IMR-90 (cell line): Measurements from ENCODE around the gene TRPM3. TPM values are rescaled to one million over a fixed set of nuclear protein-coding genes. Genes with fewer than 3 reads are reported as not detected.

Experiments
- ATAC-seq: fragments of 200-7000 bp; cut with Tn5 transposase; 2 replicates; pipeline ENCODE4 v1.9.1; 2020; ENCODE audit warnings: low read depth, mild to moderate bottlenecking, moderate library complexity
- BruUV-seq: library from RNA; stranded (reverse); fragments of 400-500 nt; replicated peaks from 2 replicates; lab custom pipeline; 2021; lab: Mats Ljungman, UMichigan
- CTCF ChIA-PET: fragments of 300-600 bp; formaldehyde crosslinking; extraction: SDS; loops from one replicate; lab custom pipeline; 2021; ENCODE audit warnings: antibody characterized with exemption; lab: Yijun Ruan, JAX
- POLR2A ChIA-PET: fragments of 300-600 bp; sonication (Branson Sonifier 250); formaldehyde crosslinking; loops from one replicate; lab custom pipeline; 2022; ENCODE audit warnings: antibody characterized with exemption; ENCODE audit not compliant: unreplicated experiment; lab: Charles Lee
- DNase-seq: peaks from one replicate; pipeline ENCODE4 v3.0.0; 2013
- H2AFZ ChIP-seq: replicated peaks from 2 replicates; pipeline ENCODE3; 2013; ENCODE audit warnings: low read length, mild to moderate bottlenecking; ENCODE audit not compliant: poor library complexity
- H2AK5ac ChIP-seq: 2 replicates; pipeline ENCODE4 v1.6.1; 2013; ENCODE audit warnings: low read depth, low read length, inconsistent platforms
- H2AK9ac ChIP-seq: replicated peaks from 2 replicates; pipeline ENCODE3; 2013; ENCODE audit warnings: mild to moderate bottlenecking, low read depth, low read length, moderate library complexity; ENCODE audit not compliant: poor library complexity
- H2BK120ac ChIP-seq: 2 replicates; pipeline ENCODE4 v1.6.1; 2013; ENCODE audit warnings: low read depth, low read length, inconsistent platforms
- H2BK15ac ChIP-seq: 3 replicates; pipeline ENCODE4 v1.6.1; 2013; ENCODE audit warnings: low read depth, low read length, inconsistent platforms
- H2BK20ac ChIP-seq: 2 replicates; pipeline ENCODE4 v1.6.1; 2013; ENCODE audit warnings: low read depth, mild to moderate bottlenecking, inconsistent platforms, low read length, moderate library complexity
- H2BK5ac ChIP-seq: 2 replicates; pipeline ENCODE4 v1.6.1; 2013; ENCODE audit warnings: mild to moderate bottlenecking, low read depth, low read length, inconsistent platforms; ENCODE audit not compliant: poor library complexity, severe bottlenecking
- H3K14ac ChIP-seq: replicated peaks from 2 replicates; pipeline ENCODE4 v1.6.1; 2013; ENCODE audit warnings: low read depth, low read length, inconsistent platforms
- H3K18ac ChIP-seq: 2 replicates; pipeline ENCODE4 v1.6.1; 2013; ENCODE audit warnings: low read depth, low read length, control low read depth
- H3K23ac ChIP-seq: 2 replicates; pipeline ENCODE4 v1.6.1; 2013; ENCODE audit warnings: low read depth, low read length, inconsistent platforms
- H3K27ac ChIP-seq: 2 replicates; pipeline ENCODE4 v1.5.1; 2013; ENCODE audit warnings: mild to moderate bottlenecking, control low read depth, low read length; ENCODE audit not compliant: insufficient read depth
- H3K27me3 ChIP-seq: 2 replicates; pipeline ENCODE4 v1.6.1; 2013; ENCODE audit warnings: low read length; ENCODE audit not compliant: control insufficient read depth, insufficient read depth
- H3K36me3 ChIP-seq: 2 replicates; pipeline ENCODE4 v1.6.1; 2013; ENCODE audit warnings: low read length, mixed read lengths; ENCODE audit not compliant: control insufficient read depth, insufficient read depth
- H3K4ac ChIP-seq: 2 replicates; pipeline ENCODE4 v1.6.1; 2013; ENCODE audit warnings: low read depth, low read length, inconsistent platforms
- H3K4me1 ChIP-seq: 2 replicates; pipeline ENCODE4 v1.6.1; 2013; ENCODE audit warnings: low read length, mixed read lengths; ENCODE audit not compliant: control insufficient read depth, insufficient read depth
- H3K4me2 ChIP-seq: 2 replicates; pipeline ENCODE4 v1.6.1; 2013; ENCODE audit warnings: low read depth, mild to moderate bottlenecking, control low read depth, low read length, moderate library complexity
- H3K4me3 ChIP-seq: 2 replicates; pipeline ENCODE4 v1.5.1; 2013; ENCODE audit warnings: low read depth, mild to moderate bottlenecking, control low read depth, low read length, moderate library complexity; ENCODE audit not compliant: insufficient read depth
- H3K56ac ChIP-seq: 2 replicates; pipeline ENCODE4 v1.6.1; 2013; ENCODE audit warnings: low read length, inconsistent platforms; ENCODE audit not compliant: insufficient read depth; ENCODE audit errors: extremely low read depth
- H3K79me1 ChIP-seq, 2 experiments: 2 replicates each; pipeline ENCODE4 v1.6.1; 2013; ENCODE audit warnings: low read length in 2 of 2, inconsistent platforms in 1 of 2, low read depth in 1 of 2
- H3K9ac ChIP-seq: 2 replicates; pipeline ENCODE4 v1.6.1; 2013; ENCODE audit warnings: low read depth, low read length, control low read depth
- H3K9me1 ChIP-seq: 2 replicates; pipeline ENCODE4 v1.6.1; 2013; ENCODE audit warnings: low read length, inconsistent platforms; ENCODE audit not compliant: insufficient read depth
- H3K9me3 ChIP-seq: 2 replicates; pipeline ENCODE4 v1.6.1; 2013; ENCODE audit warnings: low read length; ENCODE audit not compliant: control insufficient read depth, insufficient read depth
- H4K20me1 ChIP-seq: 2 replicates; pipeline ENCODE4 v1.6.1; 2013; ENCODE audit warnings: low read length, inconsistent platforms; ENCODE audit not compliant: insufficient read depth
- H4K5ac ChIP-seq: 2 replicates; pipeline ENCODE4 v1.6.1; 2013; ENCODE audit warnings: mild to moderate bottlenecking, low read depth, low read length, control low read depth
- H4K8ac ChIP-seq, 2 experiments: 2 replicates each; pipeline ENCODE4 v1.6.1; 2013; ENCODE audit warnings: low read depth in 2 of 2, low read length in 2 of 2, control low read depth in 1 of 2, inconsistent platforms in 1 of 2
- H4K91ac ChIP-seq: 2 replicates; pipeline ENCODE4 v1.6.1; 2013; ENCODE audit warnings: low read depth, low read length, inconsistent platforms; ENCODE audit not compliant: insufficient read depth
- BHLHE40 ChIP-seq: fragments of 150-350 bp; IDR thresholded peaks from 2 replicates; pipeline ENCODE4 v1.6.1; 2016; ENCODE audit warnings: mild to moderate bottlenecking, low read depth, low read length
- CEBPB ChIP-seq: IDR thresholded peaks from 2 replicates; pipeline ENCODE4 v1.6.1; 2012; ENCODE audit warnings: low read depth, low read length, improper control_type of control experiment
- CHD1 ChIP-seq: IDR thresholded peaks from 2 replicates; pipeline ENCODE4 v1.6.1; 2012; ENCODE audit warnings: low read depth, low read length, improper control_type of control experiment
- CTCF ChIP-seq: conservative IDR thresholded peaks from 2 replicates; pipeline ENCODE4 v1.5.1; 2012; ENCODE audit warnings: mild to moderate bottlenecking, low read depth, low read length, improper control_type of control experiment
- ELK1 ChIP-seq: fragments of 150-350 bp; IDR thresholded peaks from 2 replicates; pipeline ENCODE4 v1.6.1; 2016; ENCODE audit warnings: low read depth, mild to moderate bottlenecking, low read length, moderate library complexity, borderline replicate concordance
- MXI1 ChIP-seq: IDR thresholded peaks from 2 replicates; pipeline ENCODE4 v1.6.1; 2012; ENCODE audit warnings: low read depth, mild to moderate bottlenecking, low read length, moderate library complexity, borderline replicate concordance
- POLR2A ChIP-seq: IDR thresholded peaks from 2 replicates; pipeline ENCODE4 v1.6.1; 2012; ENCODE audit warnings: mild to moderate bottlenecking, low read depth, low read length
- RAD21 ChIP-seq: IDR thresholded peaks from 2 replicates; pipeline ENCODE4 v1.6.1; 2012; ENCODE audit warnings: low read length, improper control_type of control experiment
- RCOR1 ChIP-seq: IDR thresholded peaks from 2 replicates; pipeline ENCODE4 v1.6.1; 2012; ENCODE audit warnings: mild to moderate bottlenecking, low read length, improper control_type of control experiment; ENCODE audit not compliant: insufficient replicate concordance
- RFX5 ChIP-seq: IDR thresholded peaks from 2 replicates; pipeline ENCODE4 v1.8.0; 2012; ENCODE audit warnings: low read depth, mild to moderate bottlenecking, low read length, moderate library complexity
- WGBS, 2 experiments: methylation state at CpG; one replicate each; pipeline versions ENCODE4 v1.1.5 to v1.1.7; 2013; ENCODE audit warnings: missing lambda C conversion rate in 2 of 2; ENCODE audit not compliant: insufficient read length in 1 of 2; ENCODE audit errors: extremely low coverage in 2 of 2; 5-methylcytosine and 5-hydroxymethylcytosine counted together
- dilution Hi-C: fragments of 300-500 bp; cut with HindIII; formaldehyde crosslinking; loops from one replicate; pipeline ENCODE4 v1.14.3; 2018; ENCODE audit warnings: low sequenced_read_pairs; ENCODE audit not compliant: unreplicated experiment
- in situ Hi-C: fragments of 300-500 bp; cut with MboI; formaldehyde crosslinking; loops from 3 replicates; pipeline ENCODE4 v1.14.3; 2019; ENCODE audit warnings: low sequenced_read_pairs, inconsistent platforms, mixed read lengths
- intact Hi-C: fragments of 100-400 bp; cut with micrococcal nuclease; formaldehyde crosslinking; loops from 2 replicates; pipeline ENCODE4 v1.10.0; 2022
- polyA plus RNA-seq, 3 experiments: library from polyadenylated mRNA; depleted of rRNA; stranded (reverse); fragments of >200 nt; gene quantifications; 2 replicates each; pipeline ENCODE4 v1.2.3, GENCODE V29; 2012; ENCODE audit warnings: low replicate concordance in 1 of 3
- total RNA-seq: library from RNA; depleted of rRNA; stranded (reverse); fragments of >200 nt; gene quantifications from 2 replicates; pipeline ENCODE4 v1.2.3, GENCODE V29; 2012
- TF ChIP-seq, protein P1 (sequence below): fragments of 150-350 bp; IDR thresholded peaks from 2 replicates; pipeline ENCODE4 v1.6.1; 2017; ENCODE audit warnings: mild to moderate bottlenecking, antibody characterized with exemption, low read length, low read depth

The TRPM3 gene
- total and polyA plus RNA-seq, 2 of the 4 experiments (the other 2 are of a cell fraction), result not detected

DNA sequence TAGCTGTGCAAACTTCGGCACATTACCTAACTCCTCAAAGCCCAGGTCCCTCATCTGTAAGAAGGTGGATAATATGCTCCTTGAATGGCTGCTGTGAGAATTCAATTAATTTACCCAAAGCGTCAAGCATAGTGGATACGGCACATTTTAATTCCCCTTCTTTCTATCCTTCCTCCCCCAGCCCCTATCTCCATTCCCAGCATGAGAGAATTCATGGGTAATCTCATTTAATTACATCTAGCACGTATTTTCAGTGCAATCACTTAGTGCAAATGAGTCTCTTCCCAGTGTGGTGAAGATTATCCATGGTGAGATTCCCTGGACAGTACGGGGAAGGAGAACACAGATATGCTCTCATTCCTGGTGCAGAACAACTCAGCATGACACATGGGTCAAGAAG lies 145.6 kb downstream of the TRPM3 start:
- DNase-seq (no peak), ATAC-seq (no peak)
- Histone ChIP-seq H3K4me1 (no peaks in the 10 kb centered on the region), H3K9me3 (no peaks in the 10 kb centered on the region), H3K4ac (no peak overlapping the region), H3K9me1 (no peaks in the 10 kb centered on the region), H2BK5ac (no peak overlapping the region), H4K91ac (no peak overlapping the region), H2BK15ac (no peak overlapping the region), H3K4me2 (no peak overlapping the region), H3K4me3 (no peak overlapping the region), H4K20me1 (no peaks in the 10 kb centered on the region), H3K23ac (no peak overlapping the region), H3K56ac (no peak overlapping the region), H2BK20ac (no peak overlapping the region), H3K27me3 (peaks cover 1% of the 10 kb centered on the region; the same call in 1 of the 2 replicates), H3K18ac (no peak overlapping the region), H3K36me3 (no peaks in the 10 kb centered on the region), H4K8ac (no peak overlapping the region), H3K79me1 (no peaks in the 10 kb centered on the region), H2AFZ (no peak overlapping the region), H3K9ac (no peak overlapping the region), H3K14ac (no peak overlapping the region), H2AK9ac (no peak overlapping the region), H2BK120ac (no peak overlapping the region), H4K5ac (no peak overlapping the region), H2AK5ac (no peak overlapping the region), H3K27ac (no peak overlapping the region)
- TF ChIP-seq RAD21 (no peak), BHLHE40 (no peak), RCOR1 (no peak), CHD1 (no peak), CEBPB (no peak), POLR2A (no peak), ELK1 (no peak), RFX5 (no peak), CTCF (no peak), MXI1 (no peak)
- TF ChIP-seq, protein P1, sequence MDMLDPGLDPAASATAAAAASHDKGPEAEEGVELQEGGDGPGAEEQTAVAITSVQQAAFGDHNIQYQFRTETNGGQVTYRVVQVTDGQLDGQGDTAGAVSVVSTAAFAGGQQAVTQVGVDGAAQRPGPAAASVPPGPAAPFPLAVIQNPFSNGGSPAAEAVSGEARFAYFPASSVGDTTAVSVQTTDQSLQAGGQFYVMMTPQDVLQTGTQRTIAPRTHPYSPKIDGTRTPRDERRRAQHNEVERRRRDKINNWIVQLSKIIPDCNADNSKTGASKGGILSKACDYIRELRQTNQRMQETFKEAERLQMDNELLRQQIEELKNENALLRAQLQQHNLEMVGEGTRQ, result no peak
- intact Hi-C loops, result no loop called here
- BruUV-seq, result no TSS peak
- 67% methylated on average over 1 of the region's 5 CpGs; no CpG with 5 or more reads in 1 of the 2 experiments for WGBS, 2 experiments
- CTCF ChIA-PET, result no interaction called here
- POLR2A ChIA-PET, result no interaction called here
- dilution Hi-C loops, result no loop called here
- in situ Hi-C loops, result no loop called here
